Fibroblast of lung (primary cell): ENCODE results near the gene EDEM1. TPM values are rescaled to one million over a fixed set of nuclear protein-coding genes. Genes with fewer than 3 reads are reported as not detected.

Experiments used
- DNase-seq, 2 donors: peaks; one replicate each; pipeline versions ENCODE4 v3.0.0 to v3.0.0-alpha.2; 2010; ENCODE audit warnings: low read depth in 2 of 2
- H2AFZ ChIP-seq: 2 replicates; pipeline ENCODE4 v1.5.1; 2012; ENCODE audit warnings: low read length, control low read depth, inconsistent platforms
- H3K27ac ChIP-seq: 2 replicates; pipeline ENCODE4 v1.5.1; 2011; ENCODE audit warnings: low read length, control low read depth; ENCODE audit not compliant: insufficient read depth
- H3K27me3 ChIP-seq: 2 replicates; pipeline ENCODE4 v1.5.1; 2011; ENCODE audit warnings: mild to moderate bottlenecking, low read length; ENCODE audit not compliant: control insufficient read depth, insufficient read depth
- H3K36me3 ChIP-seq: 2 replicates; pipeline ENCODE4 v1.5.1; 2011; ENCODE audit warnings: low read length; ENCODE audit not compliant: control insufficient read depth, insufficient read depth
- H3K4me1 ChIP-seq: 2 replicates; pipeline ENCODE4 v1.5.1; 2011; ENCODE audit warnings: low read length; ENCODE audit not compliant: control insufficient read depth, insufficient read depth; ENCODE audit errors: extremely low read depth
- H3K4me2 ChIP-seq: 2 replicates; pipeline ENCODE4 v1.5.1; 2011; ENCODE audit warnings: low read length, control low read depth; ENCODE audit not compliant: insufficient read depth; ENCODE audit errors: extremely low read depth
- H3K4me3 ChIP-seq, 4 experiments: fragments of 200-600 bp in 1 of 4; sonication (generic) in 1 of 4; replicated peaks in 1 of 4; 2 replicates each; pipeline ENCODE4 v1.5.1; 2011 to 2016; ENCODE audit warnings: low read length in 4 of 4, low read depth in 3 of 4, mild to moderate bottlenecking in 3 of 4, control low read depth in 2 of 4, inconsistent platforms in 1 of 4, mixed read lengths in 1 of 4; ENCODE audit not compliant: insufficient read depth in 1 of 4; ENCODE audit errors: control extremely low read depth in 1 of 4
- H3K79me2 ChIP-seq: 2 replicates; pipeline ENCODE4 v1.5.1; 2012; ENCODE audit warnings: mild to moderate bottlenecking, low read length, inconsistent platforms; ENCODE audit not compliant: control insufficient read depth, insufficient read depth
- H3K9ac ChIP-seq: 2 replicates; pipeline ENCODE4 v1.5.1; 2011; ENCODE audit warnings: mild to moderate bottlenecking, low read length, control low read depth; ENCODE audit not compliant: insufficient read depth
- H3K9me3 ChIP-seq: 2 replicates; pipeline ENCODE4 v1.5.1; 2012; ENCODE audit warnings: low read depth, low read length; ENCODE audit not compliant: control insufficient read depth, insufficient read depth
- H4K20me1 ChIP-seq: 2 replicates; pipeline ENCODE4 v1.5.1; 2011; ENCODE audit warnings: low read length; ENCODE audit not compliant: control insufficient read depth, insufficient read depth; ENCODE audit errors: extremely low read depth
- CTCF ChIP-seq, 2 donors: IDR thresholded peaks in 1 of 2; conservative IDR thresholded peaks in 1 of 2; 1 replicate in 1 of 2; 2 replicates in 1 of 2; pipeline ENCODE4 v1.5.1; 2011 to 2012; ENCODE audit warnings: low read length in 2 of 2, control low read depth in 1 of 2, inconsistent platforms in 1 of 2, low read depth in 1 of 2, mild to moderate bottlenecking in 1 of 2
- EZH2 ChIP-seq: IDR thresholded peaks from 2 replicates; pipeline ENCODE4 v1.5.1; 2012; ENCODE audit warnings: low read length, control low read depth, mild to moderate bottlenecking; ENCODE audit errors: missing control alignments
- polyA plus RNA-seq, 2 donors: library from polyadenylated mRNA; depleted of rRNA in 1 of 2; stranded (reverse) in 1 of 2; unstranded in 1 of 2; fragments of >200 nt; gene quantifications; 2 replicates each; pipeline ENCODE4 v1.2.1, GENCODE V29; 2011 to 2012; ENCODE audit warnings: missing spikeins in 1 of 2
- total RNA-seq: library from RNA; depleted of rRNA; stranded (reverse); fragments of >200 nt; gene quantifications from 2 replicates; pipeline ENCODE4 v1.2.1, GENCODE V29; 2014

The EDEM1 gene
- total and polyA plus RNA-seq, 2 donors (not counting 1 experiment from before 2014, with no cell fraction given): 23.6 to 42.4 TPM

GRCh38 chr3:5212628-5213573, 25.4 kb downstream of the EDEM1 start:
- no peaks in the 10 kb centered on the region for H4K20me1 ChIP-seq
- H3K4me3 ChIP-seq: no peak overlapping the region
- no peak for DNase-seq
- peaks cover 2% of the 10 kb centered on the region for H3K4me1 ChIP-seq
- no peak for TF ChIP-seq CTCF (conservative IDR thresholded peaks at IDR 0.05 in 1 of 2, IDR thresholded peaks at IDR 0.05 in 1 of 2; ENCODE audit: low read depth in 1 of 2, low read length in 2 of 2)
- no peak for TF ChIP-seq EZH2
- no peak overlapping the region for H3K27ac ChIP-seq
- H3K9ac ChIP-seq: no peak overlapping the region
- no peak overlapping the region for H3K4me2 ChIP-seq
- H3K9me3 ChIP-seq: no peaks in the 10 kb centered on the region
- no peaks in the 10 kb centered on the region for H3K79me2 ChIP-seq
- no peaks in the 10 kb centered on the region for H3K27me3 ChIP-seq
- H3K36me3 ChIP-seq: peaks cover 15% of the 10 kb centered on the region
- no peak overlapping the region for H2AFZ ChIP-seq

- no peak overlapping the region for H3K4me3 ChIP-seq
- H3K27ac ChIP-seq: no peak overlapping the region
- no peaks in the 10 kb centered on the region for H3K9me3 ChIP-seq
- no peak overlapping the region for H3K9ac ChIP-seq
- DNase-seq: no peak
- no peak overlapping the region for H2AFZ ChIP-seq
- peaks cover 14% of the 10 kb centered on the region for H3K36me3 ChIP-seq
- peaks cover 2% of the 10 kb centered on the region for H3K4me1 ChIP-seq
- TF ChIP-seq EZH2 (no peak), CTCF (conservative IDR thresholded peaks at IDR 0.05 in 1 of 2, IDR thresholded peaks at IDR 0.05 in 1 of 2; ENCODE audit: low read depth in 1 of 2, low read length in 2 of 2) (no peak)
- H4K20me1 ChIP-seq: no peaks in the 10 kb centered on the region
- H3K4me2 ChIP-seq: no peak overlapping the region
- H3K27me3 ChIP-seq: no peaks in the 10 kb centered on the region
- H3K79me2 ChIP-seq: no peaks in the 10 kb centered on the region
Observed at GRCh38 chr3:5213574-5213966, 26.1 kb downstream of the EDEM1 start.

GRCh38 chr3:5214352-5214751, 26.8 kb downstream of the EDEM1 start:
- no peak for DNase-seq
- H3K4me2 ChIP-seq: no peak overlapping the region
- no peaks in the 10 kb centered on the region for H3K9me3 ChIP-seq
- peaks cover 2% of the 10 kb centered on the region for H3K4me1 ChIP-seq
- no peak overlapping the region for H3K9ac ChIP-seq
- H3K36me3 ChIP-seq: peaks cover 14% of the 10 kb centered on the region
- no peaks in the 10 kb centered on the region for H3K27me3 ChIP-seq
- H3K27ac ChIP-seq: no peak overlapping the region
- H3K79me2 ChIP-seq: no peaks in the 10 kb centered on the region
- no peak for TF ChIP-seq CTCF (conservative IDR thresholded peaks at IDR 0.05 in 1 of 2, IDR thresholded peaks at IDR 0.05 in 1 of 2; ENCODE audit: low read depth in 1 of 2, low read length in 2 of 2)
- TF ChIP-seq EZH2: no peak
- no peak overlapping the region for H3K4me3 ChIP-seq
- H4K20me1 ChIP-seq: no peaks in the 10 kb centered on the region
- H2AFZ ChIP-seq: no peak overlapping the region
